SIG-M5 (cell line): ENCODE measurements around the gene OR7G3.

Source experiments
- DNase-seq: peaks from one replicate; lab custom pipeline; 2025; lab: John Stamatoyannopoulos, UW

The OR7G3 gene

GRCh38 chr19:9107375-9107774 is 19.4 kb downstream of the OR7G3 start, which contains the start of gene OR7G2:
Gene OR7G2 (minus strand): TSS chr19:9107475. CDS start chr19:9103243, 4,232 bp downstream.
- no peak for DNase-seq

- no peak for DNase-seq
Measured at GRCh38 chr19:9086761-9087160, 40.0 kb downstream of the OR7G3 start, which contains the start of gene OR1M1. Gene OR1M1 (plus strand): TSS chr19:9087061. CDS start chr19:9093245, 6,184 bp downstream.

GRCh38 chr19:9078651-9079050 is 48.1 kb downstream of the OR7G3 start:
- DNase-seq = no peak

- DNase-seq = no peak
Measured at GRCh38 chr19:9076901-9077300, 49.8 kb downstream of the OR7G3 start.
